Neural cell (in vitro differentiated cells): ENCODE measurements around the gene KERA. TPM values are rescaled to one million over a fixed set of nuclear protein-coding genes. Genes with fewer than 3 reads are reported as not detected.

Experiments used
- H2AFZ ChIP-seq: fragments of 200-600, 300-800 bp; sonication (generic), shearing (Covaris generic); 2 replicates; pipeline ENCODE4 v1.6.0; 2014; ENCODE audit warnings: low read depth, mild to moderate bottlenecking, antibody characterized with exemption, low read length, moderate library complexity
- H3F3A ChIP-seq: fragments of 200-600 bp; shearing (Covaris generic); 2 replicates; pipeline ENCODE4 v1.6.1; 2016; ENCODE audit warnings: mild to moderate bottlenecking, moderate library complexity, mixed read lengths, antibody characterized with exemption, low read length; ENCODE audit not compliant: insufficient read depth, poor library complexity, severe bottlenecking
- H3K27ac ChIP-seq: fragments of 200-600, 300-800 bp; sonication (generic), shearing (Covaris generic); 2 replicates; pipeline ENCODE4 v1.5.1; 2014; ENCODE audit warnings: mild to moderate bottlenecking, low read length, moderate library complexity
- H3K27me3 ChIP-seq: fragments of 300-800, 200-600 bp; sonication (generic), shearing (Covaris generic); 2 replicates; pipeline ENCODE4 v1.6.0; 2014; ENCODE audit warnings: mild to moderate bottlenecking, low read depth, low read length, moderate library complexity; ENCODE audit not compliant: insufficient read depth
- H3K36me3 ChIP-seq: fragments of 300-800, 200-600 bp; sonication (generic), shearing (Covaris generic); 2 replicates; pipeline ENCODE4 v1.5.1; 2014; ENCODE audit warnings: mild to moderate bottlenecking, antibody characterized with exemption, low read length, moderate library complexity; ENCODE audit not compliant: insufficient read depth
- H3K4me2 ChIP-seq: fragments of 300-800, 200-600 bp; sonication (generic), shearing (Covaris generic); 2 replicates; pipeline ENCODE4 v1.6.0; 2014; ENCODE audit warnings: mild to moderate bottlenecking, low read length
- H3K4me3 ChIP-seq: fragments of 300-800, 200-600 bp; sonication (generic), shearing (Covaris generic); 2 replicates; pipeline ENCODE4 v1.5.1; 2014; ENCODE audit warnings: mild to moderate bottlenecking, low read length, moderate library complexity
- H3K79me2 ChIP-seq: fragments of 200-600 bp; shearing (Covaris generic); replicated peaks from 2 replicates; pipeline ENCODE4 v1.6.0; 2014; ENCODE audit warnings: mild to moderate bottlenecking, low read length, moderate library complexity; ENCODE audit not compliant: insufficient read depth
- H3K9ac ChIP-seq: fragments of 300-800, 200-600 bp; sonication (generic), shearing (Covaris generic); 2 replicates; pipeline ENCODE4 v1.6.1; 2016; ENCODE audit warnings: mild to moderate bottlenecking, low read length, mixed read lengths
- H3K9me2 ChIP-seq: fragments of 200-600 bp; shearing (Covaris generic); 2 replicates; pipeline ENCODE4 v1.6.1; 2016; ENCODE audit warnings: mild to moderate bottlenecking, low read length, mixed read lengths; ENCODE audit not compliant: insufficient read depth
- H3K9me3 ChIP-seq: fragments of 200-600, 300-800 bp; sonication (generic), shearing (Covaris generic); 2 replicates; pipeline ENCODE4 v1.6.1; 2016; ENCODE audit warnings: mild to moderate bottlenecking, mixed run types, low read length, moderate library complexity, mixed read lengths
- H4K20me1 ChIP-seq: fragments of 200-600 bp; shearing (Covaris generic); 2 replicates; pipeline ENCODE4 v1.6.1; 2016; ENCODE audit warnings: mild to moderate bottlenecking, mixed run types; ENCODE audit not compliant: insufficient read depth
- EP300 ChIP-seq: fragments of 450-650 bp; conservative IDR thresholded peaks from 2 replicates; pipeline ENCODE4 v1.6.1; 2014; ENCODE audit warnings: antibody characterized with exemption, mild to moderate bottlenecking, moderate library complexity; ENCODE audit not compliant: poor library complexity, severe bottlenecking
- EZH2 ChIP-seq: fragments of 200-600, 300-800 bp; shearing (Covaris generic), sonication (generic); IDR thresholded peaks from 2 replicates; pipeline ENCODE4 v1.6.1; 2014; ENCODE audit warnings: antibody characterized with exemption, low read length, borderline replicate concordance, mild to moderate bottlenecking; ENCODE audit not compliant: insufficient read depth, poor library complexity, severe bottlenecking
- MXI1 ChIP-seq: fragments of 450-650 bp; conservative IDR thresholded peaks from 2 replicates; pipeline ENCODE4 v1.6.1; 2014; ENCODE audit warnings: antibody characterized with exemption, mild to moderate bottlenecking; ENCODE audit not compliant: poor library complexity, severe bottlenecking
- POLR2AphosphoS5 ChIP-seq: IDR thresholded peaks from 2 replicates; pipeline ENCODE4 v1.6.1; 2012
- RAD21 ChIP-seq: fragments of 450-650 bp; conservative IDR thresholded peaks from 2 replicates; pipeline ENCODE4 v1.6.1; 2014; ENCODE audit warnings: antibody characterized with exemption, mild to moderate bottlenecking, moderate library complexity
- SMC3 ChIP-seq: fragments of 450-650 bp; conservative IDR thresholded peaks from 2 replicates; pipeline ENCODE4 v1.6.1; 2014; ENCODE audit warnings: antibody characterized with exemption, mild to moderate bottlenecking, moderate library complexity; ENCODE audit not compliant: poor library complexity
- TAF1 ChIP-seq: IDR thresholded peaks from 2 replicates; pipeline ENCODE4 v1.6.1; 2012; ENCODE audit warnings: low read depth
- polyA plus RNA-seq: library from polyadenylated mRNA; depleted of rRNA; stranded (reverse); fragments of >200 nt; gene quantifications from 2 replicates; pipeline ENCODE4 v1.2.3, GENCODE V29; 2014
- TF ChIP-seq, protein P1 (sequence below): fragments of 450-650 bp; IDR thresholded peaks from 2 replicates; pipeline ENCODE4 v1.5.1; 2014; ENCODE audit warnings: antibody characterized with exemption, mild to moderate bottlenecking, moderate library complexity; ENCODE audit not compliant: poor library complexity, severe bottlenecking
- TF ChIP-seq, protein P2 (sequence below): IDR thresholded peaks from 2 replicates; pipeline ENCODE4 v1.6.1; 2012; ENCODE audit warnings: borderline replicate concordance

Gene KERA
- polyA plus RNA-seq, 1 donor from 2014 or later: not detected

DNA sequence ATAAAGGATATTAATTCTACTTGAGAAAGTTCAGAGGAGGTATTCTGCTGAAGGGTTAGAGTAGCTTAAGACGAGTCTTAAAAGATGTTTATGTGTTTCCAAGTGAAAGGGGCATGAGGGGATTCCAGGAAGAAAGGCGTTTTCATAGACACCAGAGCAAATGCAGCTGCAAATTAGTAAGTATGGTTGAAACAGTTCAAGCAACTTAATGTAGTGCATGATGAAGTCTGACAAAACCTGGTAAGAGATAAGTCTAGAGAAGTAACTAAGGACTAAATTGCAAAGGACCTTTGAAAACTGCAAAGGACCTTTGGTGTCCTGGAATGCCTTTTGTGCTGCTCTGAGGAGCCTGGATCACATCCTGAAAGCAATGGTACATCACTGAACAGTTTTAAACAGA is 42.0 kb upstream of the KERA start:
- Histone ChIP-seq H3K4me3 (no peak overlapping the region), H3K27ac (no peak overlapping the region), H3F3A (no peaks in the 10 kb centered on the region), H4K20me1 (no peaks in the 10 kb centered on the region), H3K4me2 (no peak overlapping the region), H3K9ac (no peak overlapping the region), H3K79me2 (no peaks in the 10 kb centered on the region), H3K36me3 (no peaks in the 10 kb centered on the region), H3K9me3 (peaks cover 3% of the 10 kb centered on the region), H3K27me3 (no peaks in the 10 kb centered on the region), H2AFZ (no peak overlapping the region), H3K9me2 (no peaks in the 10 kb centered on the region)
- TF ChIP-seq SMC3 (no peak), RAD21 (no peak), TAF1 (no peak), EZH2 (no peak), EP300 (no peak), POLR2AphosphoS5 (no peak), MXI1 (no peak)
- TF ChIP-seq, protein P1, sequence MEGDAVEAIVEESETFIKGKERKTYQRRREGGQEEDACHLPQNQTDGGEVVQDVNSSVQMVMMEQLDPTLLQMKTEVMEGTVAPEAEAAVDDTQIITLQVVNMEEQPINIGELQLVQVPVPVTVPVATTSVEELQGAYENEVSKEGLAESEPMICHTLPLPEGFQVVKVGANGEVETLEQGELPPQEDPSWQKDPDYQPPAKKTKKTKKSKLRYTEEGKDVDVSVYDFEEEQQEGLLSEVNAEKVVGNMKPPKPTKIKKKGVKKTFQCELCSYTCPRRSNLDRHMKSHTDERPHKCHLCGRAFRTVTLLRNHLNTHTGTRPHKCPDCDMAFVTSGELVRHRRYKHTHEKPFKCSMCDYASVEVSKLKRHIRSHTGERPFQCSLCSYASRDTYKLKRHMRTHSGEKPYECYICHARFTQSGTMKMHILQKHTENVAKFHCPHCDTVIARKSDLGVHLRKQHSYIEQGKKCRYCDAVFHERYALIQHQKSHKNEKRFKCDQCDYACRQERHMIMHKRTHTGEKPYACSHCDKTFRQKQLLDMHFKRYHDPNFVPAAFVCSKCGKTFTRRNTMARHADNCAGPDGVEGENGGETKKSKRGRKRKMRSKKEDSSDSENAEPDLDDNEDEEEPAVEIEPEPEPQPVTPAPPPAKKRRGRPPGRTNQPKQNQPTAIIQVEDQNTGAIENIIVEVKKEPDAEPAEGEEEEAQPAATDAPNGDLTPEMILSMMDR: no peak
- TF ChIP-seq, protein P2, sequence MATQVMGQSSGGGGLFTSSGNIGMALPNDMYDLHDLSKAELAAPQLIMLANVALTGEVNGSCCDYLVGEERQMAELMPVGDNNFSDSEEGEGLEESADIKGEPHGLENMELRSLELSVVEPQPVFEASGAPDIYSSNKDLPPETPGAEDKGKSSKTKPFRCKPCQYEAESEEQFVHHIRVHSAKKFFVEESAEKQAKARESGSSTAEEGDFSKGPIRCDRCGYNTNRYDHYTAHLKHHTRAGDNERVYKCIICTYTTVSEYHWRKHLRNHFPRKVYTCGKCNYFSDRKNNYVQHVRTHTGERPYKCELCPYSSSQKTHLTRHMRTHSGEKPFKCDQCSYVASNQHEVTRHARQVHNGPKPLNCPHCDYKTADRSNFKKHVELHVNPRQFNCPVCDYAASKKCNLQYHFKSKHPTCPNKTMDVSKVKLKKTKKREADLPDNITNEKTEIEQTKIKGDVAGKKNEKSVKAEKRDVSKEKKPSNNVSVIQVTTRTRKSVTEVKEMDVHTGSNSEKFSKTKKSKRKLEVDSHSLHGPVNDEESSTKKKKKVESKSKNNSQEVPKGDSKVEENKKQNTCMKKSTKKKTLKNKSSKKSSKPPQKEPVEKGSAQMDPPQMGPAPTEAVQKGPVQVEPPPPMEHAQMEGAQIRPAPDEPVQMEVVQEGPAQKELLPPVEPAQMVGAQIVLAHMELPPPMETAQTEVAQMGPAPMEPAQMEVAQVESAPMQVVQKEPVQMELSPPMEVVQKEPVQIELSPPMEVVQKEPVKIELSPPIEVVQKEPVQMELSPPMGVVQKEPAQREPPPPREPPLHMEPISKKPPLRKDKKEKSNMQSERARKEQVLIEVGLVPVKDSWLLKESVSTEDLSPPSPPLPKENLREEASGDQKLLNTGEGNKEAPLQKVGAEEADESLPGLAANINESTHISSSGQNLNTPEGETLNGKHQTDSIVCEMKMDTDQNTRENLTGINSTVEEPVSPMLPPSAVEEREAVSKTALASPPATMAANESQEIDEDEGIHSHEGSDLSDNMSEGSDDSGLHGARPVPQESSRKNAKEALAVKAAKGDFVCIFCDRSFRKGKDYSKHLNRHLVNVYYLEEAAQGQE: no peak

DNA sequence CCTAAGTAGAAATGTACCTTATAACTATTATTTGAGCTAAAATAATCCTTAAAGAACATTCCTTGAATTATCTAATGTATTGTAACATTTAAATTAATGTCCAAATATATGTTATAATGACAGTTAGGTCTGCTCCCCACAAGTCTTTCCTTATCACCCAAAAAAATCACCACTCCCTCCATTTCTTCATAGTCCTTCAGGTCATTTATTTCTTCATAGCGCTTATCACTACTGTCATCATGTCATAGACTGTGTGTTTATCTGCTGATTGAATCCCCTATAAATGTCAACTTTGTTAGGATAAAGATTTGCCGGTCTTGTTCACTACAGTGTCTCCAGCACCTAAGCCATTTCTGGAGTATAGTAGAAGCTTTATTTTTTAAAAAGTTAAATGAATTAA is 41.5 kb upstream of the KERA start:
- H3K4me2 ChIP-seq: no peak overlapping the region
- TF ChIP-seq RAD21 (no peak), EP300 (no peak), MXI1 (no peak), EZH2 (no peak), TAF1 (no peak), POLR2AphosphoS5 (no peak), SMC3 (no peak)
- TF ChIP-seq, protein P2: no peak
- TF ChIP-seq, protein P1: no peak

More for the DNA sequence above, 41.5 kb upstream of the KERA start:
- Histone ChIP-seq H3K9me2 (no peaks in the 10 kb centered on the region), H2AFZ (no peak overlapping the region), H3K79me2 (no peaks in the 10 kb centered on the region), H3K27ac (no peak overlapping the region), H4K20me1 (no peaks in the 10 kb centered on the region), H3K9me3 (peaks cover 3% of the 10 kb centered on the region), H3K36me3 (no peaks in the 10 kb centered on the region), H3K4me3 (no peak overlapping the region), H3F3A (no peaks in the 10 kb centered on the region), H3K27me3 (no peaks in the 10 kb centered on the region), H3K9ac (no peak overlapping the region)
